ENCODE data around the gene NUDCD2. TPM values are rescaled to one million over a fixed set of nuclear protein-coding genes. Genes with fewer than 3 reads are reported as not detected.
A peak's percentile ranks its signal among the peaks of the same experiment; 100 is the strongest.

The NUDCD2 gene
- total RNA-seq, 1 donor from 2014 or later = 6.6 TPM

DNA sequence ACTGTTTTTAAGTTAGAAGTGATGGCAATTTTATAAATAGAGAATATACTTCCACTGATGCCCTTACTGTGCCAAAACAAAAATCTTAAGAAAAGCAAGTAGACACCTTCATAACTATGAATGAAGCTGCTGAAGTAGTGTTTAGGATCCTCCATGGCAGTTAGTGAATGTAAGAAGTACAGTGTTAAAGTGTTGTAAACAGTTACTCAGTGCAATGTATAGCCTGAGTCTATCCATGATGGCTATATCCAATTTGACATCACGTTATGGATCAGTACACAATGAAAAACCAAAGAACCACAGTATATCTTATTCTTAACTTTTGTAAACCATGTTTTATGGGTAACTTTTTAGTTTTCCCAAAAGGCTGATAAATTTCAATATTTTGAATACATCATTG is 15.4 kb downstream of the NUDCD2 start:
- no peak overlapping the region for H3K4me3 ChIP-seq (ENCODE audit: low read depth, low read length)
- no peak for FAIRE-seq
- H3K27me3 ChIP-seq (ENCODE audit: control insufficient read depth, insufficient read depth, low read length) = no peaks in the 10 kb centered on the region
- TF ChIP-seq, protein P1, sequence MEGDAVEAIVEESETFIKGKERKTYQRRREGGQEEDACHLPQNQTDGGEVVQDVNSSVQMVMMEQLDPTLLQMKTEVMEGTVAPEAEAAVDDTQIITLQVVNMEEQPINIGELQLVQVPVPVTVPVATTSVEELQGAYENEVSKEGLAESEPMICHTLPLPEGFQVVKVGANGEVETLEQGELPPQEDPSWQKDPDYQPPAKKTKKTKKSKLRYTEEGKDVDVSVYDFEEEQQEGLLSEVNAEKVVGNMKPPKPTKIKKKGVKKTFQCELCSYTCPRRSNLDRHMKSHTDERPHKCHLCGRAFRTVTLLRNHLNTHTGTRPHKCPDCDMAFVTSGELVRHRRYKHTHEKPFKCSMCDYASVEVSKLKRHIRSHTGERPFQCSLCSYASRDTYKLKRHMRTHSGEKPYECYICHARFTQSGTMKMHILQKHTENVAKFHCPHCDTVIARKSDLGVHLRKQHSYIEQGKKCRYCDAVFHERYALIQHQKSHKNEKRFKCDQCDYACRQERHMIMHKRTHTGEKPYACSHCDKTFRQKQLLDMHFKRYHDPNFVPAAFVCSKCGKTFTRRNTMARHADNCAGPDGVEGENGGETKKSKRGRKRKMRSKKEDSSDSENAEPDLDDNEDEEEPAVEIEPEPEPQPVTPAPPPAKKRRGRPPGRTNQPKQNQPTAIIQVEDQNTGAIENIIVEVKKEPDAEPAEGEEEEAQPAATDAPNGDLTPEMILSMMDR (IDR thresholded peaks at IDR 0.05; ENCODE audit: insufficient read depth, low read length, severe bottlenecking) = no peak
- peaks cover 11% of the 10 kb centered on the region for H3K36me3 ChIP-seq (ENCODE audit: control insufficient read depth, insufficient read depth, low read length)
- no peak for DNase-seq (ENCODE audit: low read depth)

- H3K4me3 ChIP-seq (ENCODE audit: low read depth, low read length) = no peak overlapping the region
- TF ChIP-seq, protein P1 (IDR thresholded peaks at IDR 0.05; ENCODE audit: insufficient read depth, low read length, severe bottlenecking) = no peak
- FAIRE-seq = no peak
- DNase-seq (ENCODE audit: low read depth) = no peak
- peaks cover 8% of the 10 kb centered on the region for H3K36me3 ChIP-seq (ENCODE audit: control insufficient read depth, insufficient read depth, low read length)
- no peaks in the 10 kb centered on the region for H3K27me3 ChIP-seq (ENCODE audit: control insufficient read depth, insufficient read depth, low read length)
These were observed 18.9 kb downstream of the NUDCD2 start for GRCh38 chr5:163440954-163441353.

DNA sequence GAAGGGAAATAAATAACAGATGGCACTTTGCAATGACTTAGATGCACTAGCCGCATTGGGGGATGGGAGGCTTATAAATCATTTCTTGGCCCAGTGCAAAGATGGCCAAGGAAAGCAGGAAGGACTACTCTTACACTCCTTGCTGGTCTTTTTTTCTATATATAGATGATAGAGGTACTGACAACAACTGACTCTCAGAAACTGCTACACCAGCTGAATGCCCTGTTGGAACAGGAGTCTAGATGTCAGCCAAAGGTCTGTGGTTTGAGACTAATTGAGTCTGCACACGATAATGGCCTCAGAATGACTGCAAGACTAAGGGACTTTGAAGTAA is 20.8 kb downstream of the NUDCD2 start:
- H3K27me3 ChIP-seq (ENCODE audit: control insufficient read depth, insufficient read depth, low read length) = no peaks in the 10 kb centered on the region
- peak overlapping the region; percentile 91 for H3K4me3 ChIP-seq (ENCODE audit: low read depth, low read length)
- DNase-seq (ENCODE audit: low read depth) (no peak), FAIRE-seq (no peak)
- H3K36me3 ChIP-seq (ENCODE audit: control insufficient read depth, insufficient read depth, low read length) = peaks cover 8% of the 10 kb centered on the region
- TF ChIP-seq, protein P1 (IDR thresholded peaks at IDR 0.05; ENCODE audit: insufficient read depth, low read length, severe bottlenecking) = no peak

- peak; percentile 75 for FAIRE-seq
- H3K36me3 ChIP-seq (ENCODE audit: control insufficient read depth, insufficient read depth, low read length) = peaks cover 7% of the 10 kb centered on the region
- DNase-seq (ENCODE audit: low read depth) = peak; percentile 92
- TF ChIP-seq, protein P1 (IDR thresholded peaks at IDR 0.05; ENCODE audit: insufficient read depth, low read length, severe bottlenecking) = no peak
- H3K27me3 ChIP-seq (ENCODE audit: control insufficient read depth, insufficient read depth, low read length) = no peaks in the 10 kb centered on the region
- H3K4me3 ChIP-seq (ENCODE audit: low read depth, low read length) = peak within 1 kb of the TSS; percentile 91
These were observed 22.4 kb downstream of the NUDCD2 start, which contains the start of gene CCNG1 for GRCh38 chr5:163437309-163438182. CCNG1 (plus strand) TSS chr5:163437595; CDS start chr5:163439257, 1,662 bp downstream.

- Histone ChIP-seq H3K27me3 (ENCODE audit: control insufficient read depth, insufficient read depth, low read length) (no peaks in the 10 kb centered on the region), H3K4me3 (ENCODE audit: low read depth, low read length) (peak overlapping the region; percentile 91), H3K36me3 (ENCODE audit: control insufficient read depth, insufficient read depth, low read length) (peaks cover 7% of the 10 kb centered on the region)
- FAIRE-seq (no peak), DNase-seq (ENCODE audit: low read depth) (no peak)
- TF ChIP-seq, protein P1 (IDR thresholded peaks at IDR 0.05; ENCODE audit: insufficient read depth, low read length, severe bottlenecking) = no peak
These were observed 22.9 kb downstream of the NUDCD2 start for GRCh38 chr5:163437011-163437308.

- FAIRE-seq (no peak), DNase-seq (ENCODE audit: low read depth) (no peak)
- TF ChIP-seq, protein P1 (IDR thresholded peaks at IDR 0.05; ENCODE audit: insufficient read depth, low read length, severe bottlenecking) = no peak
These were observed 23.4 kb downstream of the NUDCD2 start for GRCh38 chr5:163436515-163436914.

More at GRCh38 chr5:163436515-163436914, 23.4 kb downstream of the NUDCD2 start:
- H3K4me3 ChIP-seq (ENCODE audit: low read depth, low read length) = no peak overlapping the region
- peaks cover 7% of the 10 kb centered on the region for H3K36me3 ChIP-seq (ENCODE audit: control insufficient read depth, insufficient read depth, low read length)
- no peaks in the 10 kb centered on the region for H3K27me3 ChIP-seq (ENCODE audit: control insufficient read depth, insufficient read depth, low read length)
